ENCODE results near the gene SLC45A1. TPM values are rescaled to one million over a fixed set of nuclear protein-coding genes. Genes with fewer than 3 reads are reported as not detected.
A peak's percentile ranks its signal among the peaks of the same experiment; 100 is the strongest.

The SLC45A1 gene
- total RNA-seq, 2 donors from 2014 or later = 1.0 to 3.0 TPM

DNA sequence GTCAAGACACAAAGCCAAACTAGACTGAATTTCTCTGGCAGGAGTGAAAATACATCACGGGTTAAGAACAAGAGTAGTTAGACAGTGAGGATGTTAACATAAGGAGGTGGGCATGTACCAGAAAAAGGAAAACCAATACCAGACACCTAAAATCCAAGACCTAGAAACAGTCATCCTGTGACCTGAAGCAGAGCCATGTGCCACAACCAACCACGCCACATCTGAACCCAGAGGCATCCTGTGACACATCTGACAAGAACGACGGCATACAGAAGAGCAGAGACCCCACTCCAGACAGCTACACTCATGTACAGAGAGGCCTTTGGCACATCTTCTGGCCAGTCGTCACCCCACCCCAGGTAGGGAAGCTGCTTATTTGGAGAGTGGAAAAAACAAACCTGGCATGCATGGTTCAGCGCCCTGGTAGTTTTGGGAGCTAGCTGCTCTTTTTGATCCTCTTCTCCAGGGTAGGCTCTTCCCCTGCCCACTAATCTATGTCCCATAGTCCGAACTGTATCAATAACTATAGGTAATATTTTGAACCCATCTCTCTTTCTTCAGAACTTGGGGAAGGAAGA, 72.1 kb downstream of the SLC45A1 start:
- H3K27ac ChIP-seq = peak overlapping the region; percentile 42 to 86
- TF ChIP-seq, protein P1, sequence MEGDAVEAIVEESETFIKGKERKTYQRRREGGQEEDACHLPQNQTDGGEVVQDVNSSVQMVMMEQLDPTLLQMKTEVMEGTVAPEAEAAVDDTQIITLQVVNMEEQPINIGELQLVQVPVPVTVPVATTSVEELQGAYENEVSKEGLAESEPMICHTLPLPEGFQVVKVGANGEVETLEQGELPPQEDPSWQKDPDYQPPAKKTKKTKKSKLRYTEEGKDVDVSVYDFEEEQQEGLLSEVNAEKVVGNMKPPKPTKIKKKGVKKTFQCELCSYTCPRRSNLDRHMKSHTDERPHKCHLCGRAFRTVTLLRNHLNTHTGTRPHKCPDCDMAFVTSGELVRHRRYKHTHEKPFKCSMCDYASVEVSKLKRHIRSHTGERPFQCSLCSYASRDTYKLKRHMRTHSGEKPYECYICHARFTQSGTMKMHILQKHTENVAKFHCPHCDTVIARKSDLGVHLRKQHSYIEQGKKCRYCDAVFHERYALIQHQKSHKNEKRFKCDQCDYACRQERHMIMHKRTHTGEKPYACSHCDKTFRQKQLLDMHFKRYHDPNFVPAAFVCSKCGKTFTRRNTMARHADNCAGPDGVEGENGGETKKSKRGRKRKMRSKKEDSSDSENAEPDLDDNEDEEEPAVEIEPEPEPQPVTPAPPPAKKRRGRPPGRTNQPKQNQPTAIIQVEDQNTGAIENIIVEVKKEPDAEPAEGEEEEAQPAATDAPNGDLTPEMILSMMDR (IDR thresholded peaks at IDR 0.05) = no peak
- no peak for DNase-seq (ENCODE audit: low spot score)
- peaks cover 21% of the 10 kb centered on the region for H3K36me3 ChIP-seq
- no peak overlapping the region for H3K4me3 ChIP-seq
- peaks cover 0 to 82% of the 10 kb centered on the region in 2 donors for H3K4me1 ChIP-seq
- H3K9me3 ChIP-seq = no peaks in the 10 kb centered on the region
- no peaks in the 10 kb centered on the region for H3K27me3 ChIP-seq

DNA sequence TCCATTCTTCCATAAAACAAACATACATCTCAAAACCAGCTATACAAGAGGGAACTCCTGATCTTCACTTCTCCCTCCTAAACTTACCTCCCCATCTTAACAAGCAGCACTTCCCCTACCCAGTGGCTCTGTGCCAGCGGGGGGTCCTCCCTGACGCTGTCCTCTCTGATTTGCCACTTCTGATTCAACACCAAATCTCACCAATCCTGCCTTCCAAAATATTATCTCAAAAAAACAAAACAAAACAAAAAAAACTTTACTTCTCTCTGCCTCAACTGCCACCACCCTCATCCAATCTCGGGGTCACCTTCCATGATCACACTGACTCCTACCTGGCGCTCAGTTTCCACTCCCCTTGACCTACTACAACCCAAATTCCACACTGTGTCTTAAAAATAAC, 72.8 kb downstream of the SLC45A1 start:
- H3K9me3 ChIP-seq = no peaks in the 10 kb centered on the region
- no peaks in the 10 kb centered on the region for H3K27me3 ChIP-seq
- H3K27ac ChIP-seq = peak overlapping the region; percentile 29 to 86
- no peak overlapping the region for H3K4me3 ChIP-seq
- TF ChIP-seq, protein P1 (IDR thresholded peaks at IDR 0.05) = no peak
- peaks cover 0 to 82% of the 10 kb centered on the region in 2 donors for H3K4me1 ChIP-seq
- peaks cover 28% of the 10 kb centered on the region for H3K36me3 ChIP-seq
- no peak for DNase-seq (ENCODE audit: low spot score)

DNA sequence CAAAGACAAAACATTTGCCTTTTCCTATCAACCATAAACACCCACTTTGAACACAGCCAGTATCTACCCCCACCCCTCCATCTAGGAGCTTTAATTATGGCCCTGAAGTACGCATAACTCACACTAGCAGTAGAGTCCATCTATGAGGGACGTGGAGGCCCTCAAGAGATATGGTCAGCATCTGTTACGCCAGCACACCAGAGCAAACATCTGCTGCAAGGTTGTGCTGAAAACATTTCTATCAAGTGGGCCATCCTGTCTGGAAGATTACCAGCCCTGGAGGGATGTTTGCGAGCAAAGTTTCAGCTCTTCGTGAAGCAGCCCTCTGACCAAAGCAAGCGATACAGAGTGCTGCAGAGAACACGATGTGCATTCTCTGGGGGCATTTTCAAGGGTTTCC, 74.6 kb downstream of the SLC45A1 start:
- DNase-seq (ENCODE audit: low spot score) = no peak
- no peaks in the 10 kb centered on the region for H3K27me3 ChIP-seq
- H3K4me1 ChIP-seq = peaks cover 0 to 85% of the 10 kb centered on the region in 2 donors
- H3K9me3 ChIP-seq = no peaks in the 10 kb centered on the region
- peaks cover 28% of the 10 kb centered on the region for H3K36me3 ChIP-seq
- H3K27ac ChIP-seq = peak overlapping the region; percentile 15 to 86
- TF ChIP-seq, protein P1 (IDR thresholded peaks at IDR 0.05) = no peak
- no peak overlapping the region for H3K4me3 ChIP-seq

All from right atrium auricular region (tissue), 2 donors.